Suppressor macrophage (primary cell): ENCODE data around the gene ALG3.

ENCODE experiments used
- DNase-seq, 4 experiments: peaks; one replicate each; pipeline ENCODE4 v3.0.0-alpha.2; 2020 to 2022

ALG3 gene

DNA sequence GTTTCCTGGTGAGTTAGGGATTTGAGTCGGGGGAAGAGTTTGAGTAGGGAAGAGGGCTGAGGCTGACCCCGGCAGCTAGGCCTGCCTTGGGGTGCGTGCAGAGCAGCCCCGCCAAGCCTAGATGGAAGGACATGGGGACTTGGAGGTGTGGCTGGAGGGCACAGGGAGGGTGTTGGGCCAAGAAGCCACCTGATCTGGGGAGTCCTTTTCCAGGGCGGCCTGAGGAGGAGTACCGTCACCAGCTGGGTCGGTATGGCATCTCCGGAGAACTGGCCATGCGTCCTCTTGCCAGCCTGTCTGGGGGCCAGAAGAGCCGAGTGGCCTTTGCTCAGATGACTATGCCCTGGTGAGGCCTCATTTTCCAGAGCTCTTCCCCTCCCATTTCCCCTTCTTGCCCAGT lies 55.9 kb downstream of the ALG3 start:
- DNase-seq = no peak
